Measurements from ENCODE around the gene CNGB1. TPM values are rescaled to one million over a fixed set of nuclear protein-coding genes. Genes with fewer than 3 reads are reported as not detected.

Gene CNGB1
- total and polyA plus RNA-seq, 2 donors (not counting 1 experiment from before 2014, with no cell fraction given), result not detected

GRCh38 chr16:57904101-57904500, 66.8 kb downstream of the CNGB1 start:
- no peak overlapping the region for H3K27ac ChIP-seq (ENCODE audit: insufficient read depth, low read length)
- H4K20me1 ChIP-seq (ENCODE audit: control insufficient read depth, extremely low read depth, insufficient read depth, low read length), result no peaks in the 10 kb centered on the region
- H3K9ac ChIP-seq (ENCODE audit: insufficient read depth, low read length), result no peak overlapping the region
- no peaks in the 10 kb centered on the region for H3K4me1 ChIP-seq (ENCODE audit: control insufficient read depth, extremely low read depth, insufficient read depth, low read length)
- TF ChIP-seq, protein P1, sequence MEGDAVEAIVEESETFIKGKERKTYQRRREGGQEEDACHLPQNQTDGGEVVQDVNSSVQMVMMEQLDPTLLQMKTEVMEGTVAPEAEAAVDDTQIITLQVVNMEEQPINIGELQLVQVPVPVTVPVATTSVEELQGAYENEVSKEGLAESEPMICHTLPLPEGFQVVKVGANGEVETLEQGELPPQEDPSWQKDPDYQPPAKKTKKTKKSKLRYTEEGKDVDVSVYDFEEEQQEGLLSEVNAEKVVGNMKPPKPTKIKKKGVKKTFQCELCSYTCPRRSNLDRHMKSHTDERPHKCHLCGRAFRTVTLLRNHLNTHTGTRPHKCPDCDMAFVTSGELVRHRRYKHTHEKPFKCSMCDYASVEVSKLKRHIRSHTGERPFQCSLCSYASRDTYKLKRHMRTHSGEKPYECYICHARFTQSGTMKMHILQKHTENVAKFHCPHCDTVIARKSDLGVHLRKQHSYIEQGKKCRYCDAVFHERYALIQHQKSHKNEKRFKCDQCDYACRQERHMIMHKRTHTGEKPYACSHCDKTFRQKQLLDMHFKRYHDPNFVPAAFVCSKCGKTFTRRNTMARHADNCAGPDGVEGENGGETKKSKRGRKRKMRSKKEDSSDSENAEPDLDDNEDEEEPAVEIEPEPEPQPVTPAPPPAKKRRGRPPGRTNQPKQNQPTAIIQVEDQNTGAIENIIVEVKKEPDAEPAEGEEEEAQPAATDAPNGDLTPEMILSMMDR (conservative IDR thresholded peaks at IDR 0.05 in 1 of 2, IDR thresholded peaks at IDR 0.05 in 1 of 2; ENCODE audit: low read depth in 1 of 2, low read length in 2 of 2), result no peak
- TF ChIP-seq EZH2 (IDR thresholded peaks at IDR 0.05; ENCODE audit: low read length, missing control alignments), result no peak
- no peak overlapping the region for H2AFZ ChIP-seq (ENCODE audit: low read length)
- peaks cover 5% of the 10 kb centered on the region for H3K27me3 ChIP-seq (ENCODE audit: control insufficient read depth, insufficient read depth, low read length)
- no peak overlapping the region for H3K4me2 ChIP-seq (ENCODE audit: extremely low read depth, insufficient read depth, low read length)
- H3K9me3 ChIP-seq (ENCODE audit: control insufficient read depth, insufficient read depth, low read depth, low read length), result no peaks in the 10 kb centered on the region
- no peak overlapping the region for H3K4me3 ChIP-seq (replicated peaks in 1 of 4; ENCODE audit: control extremely low read depth in 1 of 4, insufficient read depth in 1 of 4, low read depth in 3 of 4, low read length in 4 of 4)
- no peak for DNase-seq (ENCODE audit: low read depth in 2 of 2)
- no peaks in the 10 kb centered on the region for H3K36me3 ChIP-seq (ENCODE audit: control insufficient read depth, insufficient read depth, low read length)
- H3K79me2 ChIP-seq (ENCODE audit: control insufficient read depth, insufficient read depth, low read length), result no peaks in the 10 kb centered on the region

- Histone ChIP-seq H3K4me3 (replicated peaks in 1 of 4; ENCODE audit: control extremely low read depth in 1 of 4, insufficient read depth in 1 of 4, low read depth in 3 of 4, low read length in 4 of 4) (no peak overlapping the region), H4K20me1 (ENCODE audit: control insufficient read depth, extremely low read depth, insufficient read depth, low read length) (no peaks in the 10 kb centered on the region), H2AFZ (ENCODE audit: low read length) (no peak overlapping the region), H3K4me1 (ENCODE audit: control insufficient read depth, extremely low read depth, insufficient read depth, low read length) (no peaks in the 10 kb centered on the region), H3K79me2 (ENCODE audit: control insufficient read depth, insufficient read depth, low read length) (no peaks in the 10 kb centered on the region), H3K27ac (ENCODE audit: insufficient read depth, low read length) (no peak overlapping the region), H3K27me3 (ENCODE audit: control insufficient read depth, insufficient read depth, low read length) (peaks cover 8% of the 10 kb centered on the region), H3K4me2 (ENCODE audit: extremely low read depth, insufficient read depth, low read length) (no peak overlapping the region), H3K9me3 (ENCODE audit: control insufficient read depth, insufficient read depth, low read depth, low read length) (no peaks in the 10 kb centered on the region), H3K9ac (ENCODE audit: insufficient read depth, low read length) (no peak overlapping the region), H3K36me3 (ENCODE audit: control insufficient read depth, insufficient read depth, low read length) (no peaks in the 10 kb centered on the region)
- DNase-seq (ENCODE audit: low read depth in 2 of 2), result no peak
- TF ChIP-seq EZH2 (IDR thresholded peaks at IDR 0.05; ENCODE audit: low read length, missing control alignments), result no peak
- TF ChIP-seq, protein P1 (conservative IDR thresholded peaks at IDR 0.05 in 1 of 2, IDR thresholded peaks at IDR 0.05 in 1 of 2; ENCODE audit: low read depth in 1 of 2, low read length in 2 of 2), result no peak
Observed at GRCh38 chr16:57903656-57904055, 67.3 kb downstream of the CNGB1 start.

GRCh38 chr16:57901480-57902069, 69.4 kb downstream of the CNGB1 start:
- Histone ChIP-seq H4K20me1 (ENCODE audit: control insufficient read depth, extremely low read depth, insufficient read depth, low read length) (no peaks in the 10 kb centered on the region), H3K4me3 (replicated peaks in 1 of 4; ENCODE audit: control extremely low read depth in 1 of 4, insufficient read depth in 1 of 4, low read depth in 3 of 4, low read length in 4 of 4) (no peak overlapping the region), H3K79me2 (ENCODE audit: control insufficient read depth, insufficient read depth, low read length) (no peaks in the 10 kb centered on the region), H3K36me3 (ENCODE audit: control insufficient read depth, insufficient read depth, low read length) (no peaks in the 10 kb centered on the region), H3K4me1 (ENCODE audit: control insufficient read depth, extremely low read depth, insufficient read depth, low read length) (no peaks in the 10 kb centered on the region), H2AFZ (ENCODE audit: low read length) (no peak overlapping the region), H3K9me3 (ENCODE audit: control insufficient read depth, insufficient read depth, low read depth, low read length) (no peaks in the 10 kb centered on the region), H3K9ac (ENCODE audit: insufficient read depth, low read length) (no peak overlapping the region), H3K4me2 (ENCODE audit: extremely low read depth, insufficient read depth, low read length) (no peak overlapping the region), H3K27me3 (ENCODE audit: control insufficient read depth, insufficient read depth, low read length) (peaks cover 8% of the 10 kb centered on the region), H3K27ac (ENCODE audit: insufficient read depth, low read length) (no peak overlapping the region)
- no peak for TF ChIP-seq EZH2 (IDR thresholded peaks at IDR 0.05; ENCODE audit: low read length, missing control alignments)
- TF ChIP-seq, protein P1 (conservative IDR thresholded peaks at IDR 0.05 in 1 of 2, IDR thresholded peaks at IDR 0.05 in 1 of 2; ENCODE audit: low read depth in 1 of 2, low read length in 2 of 2), result no peak
- no peak for DNase-seq (ENCODE audit: low read depth in 2 of 2)

All from fibroblast of lung (primary cell).